ENCODE results near the gene DYNLT2.

Gene DYNLT2

GRCh38 chr6:169783401-169783800, 32.0 kb upstream of the DYNLT2 start:
- no peaks in the 10 kb centered on the region for H3K4me1 ChIP-seq (ENCODE audit: control extremely low read depth in 1 of 4, control insufficient read depth in 4 of 4, insufficient read depth in 4 of 4, low read length in 3 of 4)
- no peak overlapping the region for H3K27ac ChIP-seq (ENCODE audit: insufficient read depth in 1 of 2, low read depth in 1 of 2, low read length in 2 of 2, poor library complexity in 1 of 2, severe bottlenecking in 2 of 2)
- peaks cover 0 to 1% (median 0%) of the 10 kb centered on the region in 5 experiments for H3K27me3 ChIP-seq (replicated peaks in 2 of 5; ENCODE audit: control insufficient read depth in 4 of 5, insufficient read depth in 5 of 5, low read length in 4 of 5)
- WGBS (ENCODE audit: insufficient coverage), result 95% methylated on average over 8 of the region's 9 CpGs
- POLR2A ChIA-PET, result no interaction called here
- no peak for DNase-seq
- H3K4me3 ChIP-seq (ENCODE audit: control insufficient read depth in 1 of 7, extremely low read depth in 1 of 7, insufficient read depth in 4 of 7, low read depth in 2 of 7, low read length in 6 of 7), result no peak overlapping the region
- H3K36me3 ChIP-seq (ENCODE audit: control insufficient read depth in 4 of 4, insufficient read depth in 4 of 4, low read length in 3 of 4), result peaks cover 10 to 28% (median 21%) of the 10 kb centered on the region in 4 experiments
- peaks cover 0 to 4% (median 0%) of the 10 kb centered on the region in 5 experiments for H3K9me3 ChIP-seq (ENCODE audit: control extremely low read depth in 1 of 5, control insufficient read depth in 4 of 5, insufficient read depth in 2 of 5, low read depth in 1 of 5, low read length in 4 of 5)
- CTCF ChIA-PET, result no interaction called here

- H3K36me3 ChIP-seq (ENCODE audit: control insufficient read depth in 4 of 4, insufficient read depth in 4 of 4, low read length in 3 of 4), result peaks cover 10 to 29% (median 22%) of the 10 kb centered on the region in 4 experiments
- WGBS (ENCODE audit: insufficient coverage), result 96% methylated on average over 8 of the region's 8 CpGs
- H3K4me3 ChIP-seq (ENCODE audit: control insufficient read depth in 1 of 7, extremely low read depth in 1 of 7, insufficient read depth in 4 of 7, low read depth in 2 of 7, low read length in 6 of 7), result no peak overlapping the region
- H3K27me3 ChIP-seq (replicated peaks in 2 of 5; ENCODE audit: control insufficient read depth in 4 of 5, insufficient read depth in 5 of 5, low read length in 4 of 5), result peaks cover 0 to 1% (median 0%) of the 10 kb centered on the region in 5 experiments
- H3K4me1 ChIP-seq (ENCODE audit: control extremely low read depth in 1 of 4, control insufficient read depth in 4 of 4, insufficient read depth in 4 of 4, low read length in 3 of 4), result no peaks in the 10 kb centered on the region
- no peak for DNase-seq
- CTCF ChIA-PET, result no interaction called here
- POLR2A ChIA-PET, result no interaction called here
- H3K27ac ChIP-seq (ENCODE audit: insufficient read depth in 1 of 2, low read depth in 1 of 2, low read length in 2 of 2, poor library complexity in 1 of 2, severe bottlenecking in 2 of 2), result no peak overlapping the region
- peaks cover 0 to 4% (median 0%) of the 10 kb centered on the region in 5 experiments for H3K9me3 ChIP-seq (ENCODE audit: control extremely low read depth in 1 of 5, control insufficient read depth in 4 of 5, insufficient read depth in 2 of 5, low read depth in 1 of 5, low read length in 4 of 5)
These were observed 31.6 kb upstream of the DYNLT2 start for GRCh38 chr6:169782966-169783365.

GRCh38 chr6:169780571-169781091, 29.3 kb upstream of the DYNLT2 start:
- ChIA-PET POLR2A (no interaction called here), CTCF (interaction anchor here (0.9 to 1.4 kb wide), 2 partner anchors 9 to 10 kb away, joined by 3 to 4 read pairs; no protein-coding TSS in a partner anchor)
- 100% methylated on average over 7 of the region's 11 CpGs for WGBS (ENCODE audit: insufficient coverage)
- DNase-seq, result no peak
- Histone ChIP-seq H3K4me1 (ENCODE audit: control extremely low read depth in 1 of 4, control insufficient read depth in 4 of 4, insufficient read depth in 4 of 4, low read length in 3 of 4) (no peaks in the 10 kb centered on the region), H3K27me3 (replicated peaks in 2 of 5; ENCODE audit: control insufficient read depth in 4 of 5, insufficient read depth in 5 of 5, low read length in 4 of 5) (no peaks in the 10 kb centered on the region), H3K36me3 (ENCODE audit: control insufficient read depth in 4 of 4, insufficient read depth in 4 of 4, low read length in 3 of 4) (peaks cover 17 to 49% (median 38%) of the 10 kb centered on the region in 4 experiments), H3K9me3 (ENCODE audit: control extremely low read depth in 1 of 5, control insufficient read depth in 4 of 5, insufficient read depth in 2 of 5, low read depth in 1 of 5, low read length in 4 of 5) (peaks cover 0 to 4% (median 0%) of the 10 kb centered on the region in 5 experiments), H3K4me3 (ENCODE audit: control insufficient read depth in 1 of 7, extremely low read depth in 1 of 7, insufficient read depth in 4 of 7, low read depth in 2 of 7, low read length in 6 of 7) (no peak overlapping the region), H3K27ac (ENCODE audit: insufficient read depth in 1 of 2, low read depth in 1 of 2, low read length in 2 of 2, poor library complexity in 1 of 2, severe bottlenecking in 2 of 2) (no peak overlapping the region)

- no peaks in the 10 kb centered on the region for H3K27me3 ChIP-seq (replicated peaks in 2 of 5; ENCODE audit: control insufficient read depth in 4 of 5, insufficient read depth in 5 of 5, low read length in 4 of 5)
- peaks cover 17 to 49% (median 38%) of the 10 kb centered on the region in 4 experiments for H3K36me3 ChIP-seq (ENCODE audit: control insufficient read depth in 4 of 4, insufficient read depth in 4 of 4, low read length in 3 of 4)
- WGBS (ENCODE audit: insufficient coverage), result 78% methylated on average over 3 of the region's 5 CpGs
- peaks cover 0 to 4% (median 0%) of the 10 kb centered on the region in 5 experiments for H3K9me3 ChIP-seq (ENCODE audit: control extremely low read depth in 1 of 5, control insufficient read depth in 4 of 5, insufficient read depth in 2 of 5, low read depth in 1 of 5, low read length in 4 of 5)
- DNase-seq, result no peak
- H3K27ac ChIP-seq (ENCODE audit: insufficient read depth in 1 of 2, low read depth in 1 of 2, low read length in 2 of 2, poor library complexity in 1 of 2, severe bottlenecking in 2 of 2), result no peak overlapping the region
- ChIA-PET CTCF (interaction anchor here (1.3 to 1.4 kb wide), 2 partner anchors 10 to 19 kb away, joined by 3 to 4 read pairs; no protein-coding TSS in a partner anchor), POLR2A (no interaction called here)
- H3K4me1 ChIP-seq (ENCODE audit: control extremely low read depth in 1 of 4, control insufficient read depth in 4 of 4, insufficient read depth in 4 of 4, low read length in 3 of 4), result no peaks in the 10 kb centered on the region
- H3K4me3 ChIP-seq (ENCODE audit: control insufficient read depth in 1 of 7, extremely low read depth in 1 of 7, insufficient read depth in 4 of 7, low read depth in 2 of 7, low read length in 6 of 7), result no peak overlapping the region
These were observed 28.5 kb upstream of the DYNLT2 start for GRCh38 chr6:169779896-169780295.

- CTCF ChIA-PET, result interaction anchor here (1.3 to 1.4 kb wide), 2 partner anchors 9 to 20 kb away, joined by 3 to 4 read pairs; no protein-coding TSS in a partner anchor
These were observed 27.9 kb upstream of the DYNLT2 start for GRCh38 chr6:169779092-169779815.

GRCh38 chr6:169778646-169779045, 27.3 kb upstream of the DYNLT2 start:
- no peak for DNase-seq
- CTCF ChIA-PET, result interaction anchor here (1.9 kb wide), 1 partner anchor 12 kb away, joined by 6 read pairs; no protein-coding TSS in a partner anchor
- 100% methylated on average over 9 of the region's 12 CpGs for WGBS (ENCODE audit: insufficient coverage)
- Histone ChIP-seq H3K36me3 (ENCODE audit: control insufficient read depth in 4 of 4, insufficient read depth in 4 of 4, low read length in 3 of 4) (peaks cover 20 to 55% (median 39%) of the 10 kb centered on the region in 4 experiments), H3K4me1 (ENCODE audit: control extremely low read depth in 1 of 4, control insufficient read depth in 4 of 4, insufficient read depth in 4 of 4, low read length in 3 of 4) (no peaks in the 10 kb centered on the region), H3K4me3 (ENCODE audit: control insufficient read depth in 1 of 7, extremely low read depth in 1 of 7, insufficient read depth in 4 of 7, low read depth in 2 of 7, low read length in 6 of 7) (no peak overlapping the region), H3K9me3 (ENCODE audit: control extremely low read depth in 1 of 5, control insufficient read depth in 4 of 5, insufficient read depth in 2 of 5, low read depth in 1 of 5, low read length in 4 of 5) (peaks cover 0 to 4% (median 0%) of the 10 kb centered on the region in 5 experiments), H3K27me3 (replicated peaks in 2 of 5; ENCODE audit: control insufficient read depth in 4 of 5, insufficient read depth in 5 of 5, low read length in 4 of 5) (no peaks in the 10 kb centered on the region), H3K27ac (ENCODE audit: insufficient read depth in 1 of 2, low read depth in 1 of 2, low read length in 2 of 2, poor library complexity in 1 of 2, severe bottlenecking in 2 of 2) (no peak overlapping the region)
- POLR2A ChIA-PET, result no interaction called here

More at GRCh38 chr6:169779092-169779815, 27.9 kb upstream of the DYNLT2 start:
- no peak for DNase-seq
- 100% methylated on average over 6 of the region's 8 CpGs for WGBS (ENCODE audit: insufficient coverage)
- POLR2A ChIA-PET, result no interaction called here
- H3K27ac ChIP-seq (ENCODE audit: insufficient read depth in 1 of 2, low read depth in 1 of 2, low read length in 2 of 2, poor library complexity in 1 of 2, severe bottlenecking in 2 of 2), result no peak overlapping the region
- H3K9me3 ChIP-seq (ENCODE audit: control extremely low read depth in 1 of 5, control insufficient read depth in 4 of 5, insufficient read depth in 2 of 5, low read depth in 1 of 5, low read length in 4 of 5), result peaks cover 0 to 4% (median 0%) of the 10 kb centered on the region in 5 experiments
- no peaks in the 10 kb centered on the region for H3K27me3 ChIP-seq (replicated peaks in 2 of 5; ENCODE audit: control insufficient read depth in 4 of 5, insufficient read depth in 5 of 5, low read length in 4 of 5)
- peaks cover 20 to 54% (median 38%) of the 10 kb centered on the region in 4 experiments for H3K36me3 ChIP-seq (ENCODE audit: control insufficient read depth in 4 of 4, insufficient read depth in 4 of 4, low read length in 3 of 4)
- no peak overlapping the region for H3K4me3 ChIP-seq (ENCODE audit: control insufficient read depth in 1 of 7, extremely low read depth in 1 of 7, insufficient read depth in 4 of 7, low read depth in 2 of 7, low read length in 6 of 7)
- H3K4me1 ChIP-seq (ENCODE audit: control extremely low read depth in 1 of 4, control insufficient read depth in 4 of 4, insufficient read depth in 4 of 4, low read length in 3 of 4), result no peaks in the 10 kb centered on the region

GRCh38 chr6:169777896-169778295, 26.5 kb upstream of the DYNLT2 start:
- Histone ChIP-seq H3K4me3 (ENCODE audit: control insufficient read depth in 1 of 7, extremely low read depth in 1 of 7, insufficient read depth in 4 of 7, low read depth in 2 of 7, low read length in 6 of 7) (no peak overlapping the region), H3K9me3 (ENCODE audit: control extremely low read depth in 1 of 5, control insufficient read depth in 4 of 5, insufficient read depth in 2 of 5, low read depth in 1 of 5, low read length in 4 of 5) (peaks cover 0 to 4% (median 0%) of the 10 kb centered on the region in 5 experiments), H3K4me1 (ENCODE audit: control extremely low read depth in 1 of 4, control insufficient read depth in 4 of 4, insufficient read depth in 4 of 4, low read length in 3 of 4) (no peaks in the 10 kb centered on the region), H3K27me3 (replicated peaks in 2 of 5; ENCODE audit: control insufficient read depth in 4 of 5, insufficient read depth in 5 of 5, low read length in 4 of 5) (no peaks in the 10 kb centered on the region), H3K36me3 (ENCODE audit: control insufficient read depth in 4 of 4, insufficient read depth in 4 of 4, low read length in 3 of 4) (peaks cover 22 to 54% (median 42%) of the 10 kb centered on the region in 4 experiments), H3K27ac (ENCODE audit: insufficient read depth in 1 of 2, low read depth in 1 of 2, low read length in 2 of 2, poor library complexity in 1 of 2, severe bottlenecking in 2 of 2) (no peak overlapping the region)
- DNase-seq, result no peak
- CTCF ChIA-PET, result interaction anchor here (1.9 kb wide), 1 partner anchor 12 kb away, joined by 6 read pairs; no protein-coding TSS in a partner anchor
- POLR2A ChIA-PET, result no interaction called here
- 100% methylated on average over 3 of the region's 12 CpGs for WGBS (ENCODE audit: insufficient coverage)

All from common myeloid progenitor, CD34-positive (primary cell).